GOT3 (cell line): ENCODE results near the gene SMDT1.
"Not testable (repeated sequence)": the region's sequence is repeated elsewhere in the genome, so short reads cannot be mapped to it uniquely, and the experiment has no call there.

Experiments
- DNase-seq: peaks from one replicate; lab custom pipeline; 2025; ENCODE audit warnings: mixed read lengths; lab: John Stamatoyannopoulos, UW

SMDT1 gene

GRCh38 chr22:42070517-42071422 is 8.7 kb upstream of the SMDT1 start, which contains the start of gene NAGA:
Gene NAGA, minus strand, starts transcription at chr22:42070812. Its CDS starts 515 bp downstream, at chr22:42070297.
- peak; percentile 79 for DNase-seq

GRCh38 chr22:42071508-42071907 is 8.0 kb upstream of the SMDT1 start:
- DNase-seq = not testable (repeated sequence)

- DNase-seq = no peak
Measured at GRCh38 chr22:42072606-42073330, 6.7 kb upstream of the SMDT1 start.

GRCh38 chr22:42073621-42074041 is 5.9 kb upstream of the SMDT1 start:
- no peak for DNase-seq

GRCh38 chr22:42074132-42074811 is 5.2 kb upstream of the SMDT1 start, which contains the start of gene PHETA2:
Gene PHETA2, plus strand, starts transcription at chr22:42074248. Its CDS starts 3,046 bp downstream, at chr22:42077294.
- no peak for DNase-seq

GRCh38 chr22:42074846-42075676 is 4.4 kb upstream of the SMDT1 start:
- no peak for DNase-seq

- DNase-seq = no peak
Measured at GRCh38 chr22:42076764-42077485, 2.6 kb upstream of the SMDT1 start.

GRCh38 chr22:42077486-42078125 is 1.9 kb upstream of the SMDT1 start:
- DNase-seq = no peak

- no peak for DNase-seq
Measured at GRCh38 chr22:42078469-42079318, 806 bp upstream of the SMDT1 start.

- DNase-seq = no peak
Measured at GRCh38 chr22:42080287-42080686, 787 bp downstream of the SMDT1 start.

GRCh38 chr22:42083119-42083518 is 3.6 kb downstream of the SMDT1 start:
- DNase-seq = no peak

- DNase-seq = no peak
Measured at GRCh38 chr22:42084874-42085273, 5.4 kb downstream of the SMDT1 start.

GRCh38 chr22:42086051-42086450 is 6.6 kb downstream of the SMDT1 start:
- DNase-seq = no peak

- DNase-seq = peak; percentile 90
Measured at GRCh38 chr22:42090596-42091454, 11.3 kb downstream of the SMDT1 start, which contains the start of gene NDUFA6. Gene NDUFA6, minus strand, starts transcription at chr22:42090772. Its CDS starts 28 bp downstream, at chr22:42090744.

- no peak for DNase-seq
Measured at GRCh38 chr22:42091455-42091782, 11.9 kb downstream of the SMDT1 start.

GRCh38 chr22:42101199-42101598 is 21.7 kb downstream of the SMDT1 start:
- no peak for DNase-seq

- DNase-seq = not testable (repeated sequence)
Measured at GRCh38 chr22:42104332-42104860, 24.9 kb downstream of the SMDT1 start.

GRCh38 chr22:42108848-42109247 is 29.3 kb downstream of the SMDT1 start:
- no peak for DNase-seq
